Measurements from ENCODE around the gene CLP1.

GRCh38 chr11:57652662-57653061 is 4.9 kb upstream of the CLP1 start:
- TF ChIP-seq CTCF (conservative IDR thresholded peaks at IDR 0.05; ENCODE audit: low read depth, low read length) (no peak), EZH2 (IDR thresholded peaks at IDR 0.05; ENCODE audit: borderline replicate concordance, low read depth, low read length, poor library complexity, severe bottlenecking) (no peak)

Data from A673 (cell line).